Keratinocyte (primary cell): ENCODE measurements around the gene TECR. TPM values are rescaled to one million over a fixed set of nuclear protein-coding genes. Genes with fewer than 3 reads are reported as not detected.

Experiments used
- DNase-seq: peaks from one replicate; pipeline ENCODE4 v3.0.0-alpha.2; 2011; ENCODE audit warnings: low read depth, missing footprints, low spot score
- FAIRE-seq: peaks from 2 replicates; lab custom pipeline; 2011; peaks lifted over from hg19 to GRCh38; lab: Jason Lieb, UNC
- H2AFZ ChIP-seq: 2 replicates; pipeline ENCODE4 v1.6.0; 2012; ENCODE audit warnings: low read length, control low read depth, inconsistent platforms; ENCODE audit not compliant: control insufficient read depth
- H3K27ac ChIP-seq: 2 replicates; pipeline ENCODE4 v1.5.1; 2011; ENCODE audit warnings: low read length; ENCODE audit not compliant: control insufficient read depth, insufficient read depth
- H3K27me3 ChIP-seq: 3 replicates; pipeline ENCODE4 v1.6.0; 2011; ENCODE audit warnings: low read length; ENCODE audit not compliant: control insufficient read depth, insufficient read depth; ENCODE audit errors: extremely low read depth
- H3K36me3 ChIP-seq, 2 experiments: 2 replicates in 1 of 2; 3 replicates in 1 of 2; pipeline ENCODE4 v1.5.1; 2011; ENCODE audit warnings: low read length in 2 of 2, mild to moderate bottlenecking in 1 of 2; ENCODE audit not compliant: control insufficient read depth in 2 of 2, insufficient read depth in 2 of 2; ENCODE audit errors: extremely low read depth in 1 of 2
- H3K4me1 ChIP-seq: 3 replicates; pipeline ENCODE4 v1.5.1; 2011; ENCODE audit warnings: low read length; ENCODE audit not compliant: control insufficient read depth, insufficient read depth; ENCODE audit errors: extremely low read depth
- H3K4me2 ChIP-seq: 3 replicates; pipeline ENCODE4 v1.6.0; 2011; ENCODE audit warnings: low read depth, low read length; ENCODE audit not compliant: control insufficient read depth, insufficient read depth; ENCODE audit errors: extremely low read depth
- H3K4me3 ChIP-seq, 3 experiments: fragments of 200-600 bp in 1 of 3; sonication (generic) in 1 of 3; 2 replicates in 2 of 3; 3 replicates in 1 of 3; pipeline ENCODE4 v1.5.1; 2011 to 2016; ENCODE audit warnings: low read length in 3 of 3, mild to moderate bottlenecking in 3 of 3, control low read depth in 2 of 3, inconsistent platforms in 1 of 3, low read depth in 1 of 3, mixed read lengths in 1 of 3, mixed run types in 1 of 3, moderate library complexity in 1 of 3; ENCODE audit not compliant: control insufficient read depth in 2 of 3, insufficient read depth in 2 of 3; ENCODE audit errors: extremely low read depth in 1 of 3
- H3K79me2 ChIP-seq: 2 replicates; pipeline ENCODE4 v1.6.0; 2012; ENCODE audit warnings: low read length; ENCODE audit not compliant: control insufficient read depth, insufficient read depth
- H3K9ac ChIP-seq: 3 replicates; pipeline ENCODE4 v1.6.0; 2011; ENCODE audit warnings: low read length; ENCODE audit not compliant: control insufficient read depth, insufficient read depth; ENCODE audit errors: extremely low read depth
- H3K9me1 ChIP-seq: 3 replicates; pipeline ENCODE4 v1.6.0; 2011; ENCODE audit warnings: low read length; ENCODE audit not compliant: control insufficient read depth, insufficient read depth; ENCODE audit errors: extremely low read depth
- H3K9me3 ChIP-seq: 2 replicates; pipeline ENCODE4 v1.5.1; 2012; ENCODE audit warnings: low read depth, low read length; ENCODE audit not compliant: control insufficient read depth
- H4K20me1 ChIP-seq: 3 replicates; pipeline ENCODE4 v1.6.0; 2011; ENCODE audit warnings: low read length; ENCODE audit not compliant: control insufficient read depth, insufficient read depth; ENCODE audit errors: extremely low read depth
- CTCF ChIP-seq, 3 experiments: IDR thresholded peaks in 1 of 3; conservative IDR thresholded peaks in 1 of 3; optimal IDR thresholded peaks in 1 of 3; 2 replicates in 2 of 3; 3 replicates in 1 of 3; pipeline versions ENCODE3 to v1.5.1; 2011; ENCODE audit warnings: low read length in 3 of 3, mild to moderate bottlenecking in 3 of 3, moderate library complexity in 2 of 3, control low read depth in 1 of 3, inconsistent platforms in 1 of 3; ENCODE audit not compliant: insufficient read depth in 2 of 3; ENCODE audit errors: extremely low read depth in 1 of 3
- EZH2 ChIP-seq: IDR thresholded peaks from one replicate; pipeline ENCODE4 v1.6.1; 2012; ENCODE audit warnings: inconsistent platforms, mild to moderate bottlenecking, low read length, moderate library complexity
- dilution Hi-C: fragments of 300-500 bp; cut with MboI; formaldehyde crosslinking; loops from one replicate; pipeline ENCODE4 v1.7.0; 2020; ENCODE audit warnings: low sequenced_read_pairs; ENCODE audit not compliant: extremely low pct_ligation_motif_present
- polyA plus RNA-seq, 5 experiments: library from polyadenylated mRNA; depleted of rRNA in 3 of 5; stranded (reverse) in 3 of 5; stranded (forward) in 1 of 5; unstranded in 1 of 5; fragments of >200 nt; gene quantifications; 1 replicate in 1 of 5; 2 replicates in 3 of 5; 3 replicates in 1 of 5; pipeline versions ENCODE4 v1.2.1 to v1.2.3, GENCODE V29; 2011 to 2012; ENCODE audit warnings: missing spikeins in 2 of 5, low read depth in 1 of 5, low replicate concordance in 1 of 5

The TECR gene
- polyA plus RNA-seq, 1 donor (not counting 4 experiments of a cell fraction or from before 2014, with no cell fraction given) = 92.3 TPM

GRCh38 chr19:14517840-14518505 lies 11.4 kb upstream of the TECR start, which contains the start of gene DNAJB1:
DNAJB1 (minus strand) TSS chr19:14518397; CDS start chr19:14518349, 48 bp downstream.
- no peak for TF ChIP-seq EZH2
- TF ChIP-seq CTCF (optimal IDR thresholded peaks at IDR 0.05 in 1 of 3, IDR thresholded peaks at IDR 0.05 in 1 of 3, conservative IDR thresholded peaks at IDR 0.05 in 1 of 3; ENCODE audit: extremely low read depth in 1 of 3, insufficient read depth in 2 of 3, low read length in 3 of 3) = no peak
- H3K9me3 ChIP-seq = no peaks in the 10 kb centered on the region
- H3K79me2 ChIP-seq = peaks cover 31% of the 10 kb centered on the region
- peaks cover 24 to 35% of the 10 kb centered on the region in 2 experiments for H3K36me3 ChIP-seq
- DNase-seq (peak; percentile 69), FAIRE-seq (no peak)
- peak within 1 kb of the TSS; percentile 2 for H2AFZ ChIP-seq
- H3K27ac ChIP-seq = peak within 1 kb of the TSS; percentile 97
- peaks cover 24% of the 10 kb centered on the region for H4K20me1 ChIP-seq
- no peaks in the 10 kb centered on the region for H3K27me3 ChIP-seq
- peaks cover 4% of the 10 kb centered on the region for H3K9me1 ChIP-seq
- peaks cover 35% of the 10 kb centered on the region for H3K4me1 ChIP-seq
- H3K4me3 ChIP-seq = peak within 1 kb of the TSS; percentile 83 to 99 (median 90)
- H3K9ac ChIP-seq = peak within 1 kb of the TSS; percentile 99
- dilution Hi-C loops = no loop called here
- peak within 1 kb of the TSS; percentile 94 for H3K4me2 ChIP-seq

DNA sequence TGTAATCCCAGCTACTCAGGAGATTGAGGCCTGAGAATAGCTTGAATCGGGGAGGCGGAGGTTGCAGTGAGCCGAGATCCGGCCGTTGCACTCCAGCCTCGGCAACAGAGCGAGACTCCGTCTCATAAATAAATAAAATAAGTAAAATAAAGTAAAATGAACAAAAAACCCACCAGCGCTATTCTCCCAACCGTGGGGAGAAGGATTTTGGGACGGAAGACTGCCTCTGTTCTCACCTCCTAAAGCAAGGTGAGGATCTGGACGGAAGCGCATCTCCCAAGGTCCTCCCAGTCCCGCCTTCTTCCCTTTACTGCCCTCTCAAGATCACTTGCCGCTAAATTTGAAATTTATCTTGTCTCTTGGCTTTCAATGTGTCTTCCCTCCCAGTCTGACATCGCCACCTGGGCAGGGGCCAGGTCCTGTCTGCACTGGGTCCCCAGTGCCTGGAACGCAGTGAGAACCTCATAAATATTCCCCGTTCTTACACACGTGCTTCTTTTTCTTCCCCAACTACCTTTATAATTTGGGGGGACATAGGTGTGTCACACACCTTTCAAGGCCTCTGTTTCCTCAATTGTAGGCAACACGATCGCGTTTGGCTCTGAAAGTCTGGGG lies 10.0 kb upstream of the TECR start:
- TF ChIP-seq CTCF (optimal IDR thresholded peaks at IDR 0.05 in 1 of 3, IDR thresholded peaks at IDR 0.05 in 1 of 3, conservative IDR thresholded peaks at IDR 0.05 in 1 of 3; ENCODE audit: extremely low read depth in 1 of 3, insufficient read depth in 2 of 3, low read length in 3 of 3) (no peak), EZH2 (no peak)
- Histone ChIP-seq H3K27ac (peak overlapping the region; percentile 97), H3K27me3 (no peaks in the 10 kb centered on the region), H3K4me3 (peak overlapping the region in 1 of 3 experiments; percentile 31), H3K9ac (peak overlapping the region; percentile 76), H3K4me1 (peaks cover 35% of the 10 kb centered on the region), H3K9me3 (no peaks in the 10 kb centered on the region), H3K9me1 (peaks cover 4% of the 10 kb centered on the region), H3K4me2 (peak overlapping the region; percentile 66), H2AFZ (peak overlapping the region; percentile 5), H3K36me3 (peaks cover 23 to 28% of the 10 kb centered on the region in 2 experiments), H4K20me1 (peaks cover 24% of the 10 kb centered on the region), H3K79me2 (peaks cover 31% of the 10 kb centered on the region)
- DNase-seq (no peak), FAIRE-seq (no peak)
- dilution Hi-C loops = no loop called here
